Immature natural killer cell (primary cell): ENCODE results near the gene AGT. TPM values are rescaled to one million over a fixed set of nuclear protein-coding genes. Genes with fewer than 3 reads are reported as not detected.
"Not testable (repeated sequence)": the region's sequence is repeated elsewhere in the genome, so short reads cannot be mapped to it uniquely, and the experiment has no call there.

Experiments used
- DNase-seq, 3 donors: peaks; one replicate each; pipeline ENCODE4 v3.0.0; 2022; ENCODE audit warnings: mixed read lengths in 1 of 3
- H3K27ac Mint-ChIP-seq, 6 donors: one replicate each; pipeline ENCODE4 v1.8.0; 2020; ENCODE audit warnings: mixed read lengths in 6 of 6, mild to moderate bottlenecking in 5 of 6, inconsistent platforms in 4 of 6, moderate library complexity in 3 of 6
- H3K27me3 Mint-ChIP-seq, 3 donors: one replicate each; pipeline ENCODE4 v1.8.0; 2020 to 2021; ENCODE audit warnings: low read depth in 3 of 3, mild to moderate bottlenecking in 3 of 3, mixed read lengths in 3 of 3, moderate library complexity in 3 of 3, inconsistent platforms in 1 of 3
- H3K36me3 Mint-ChIP-seq, 3 donors: one replicate each; pipeline ENCODE4 v1.8.0; 2020; ENCODE audit warnings: mixed read lengths in 3 of 3, inconsistent platforms in 2 of 3, mild to moderate bottlenecking in 2 of 3
- H3K4me1 Mint-ChIP-seq, 2 donors: one replicate each; pipeline ENCODE4 v1.8.0; 2020; ENCODE audit warnings: inconsistent platforms in 2 of 2, mild to moderate bottlenecking in 2 of 2, mixed read lengths in 2 of 2, moderate library complexity in 1 of 2
- H3K4me3 Mint-ChIP-seq, 5 donors: one replicate each; pipeline ENCODE4 v1.8.0; 2020; ENCODE audit warnings: mild to moderate bottlenecking in 5 of 5, mixed read lengths in 5 of 5, inconsistent platforms in 3 of 5, moderate library complexity in 3 of 5
- H3K9me3 Mint-ChIP-seq, 6 donors: one replicate each; pipeline ENCODE4 v1.8.0; 2020; ENCODE audit warnings: mild to moderate bottlenecking in 6 of 6, mixed read lengths in 6 of 6, inconsistent platforms in 4 of 6, moderate library complexity in 3 of 6
- polyA plus RNA-seq, 3 donors: library from polyadenylated mRNA; unstranded; fragments of 300-500 nt; fragmentation: Illumina TruSeq; gene quantifications; one replicate each; pipeline ENCODE4 v1.2.3, GENCODE V29; 2021

Gene AGT
- polyA plus RNA-seq, 3 donors from 2014 or later, result not detected

GRCh38 chr1:230725256-230726012 lies 11.5 kb upstream of the AGT start:
- no peak for DNase-seq
- H3K27ac Mint-ChIP-seq, result no peak overlapping the region
- H3K4me3 Mint-ChIP-seq, result no peak overlapping the region
- H3K36me3 Mint-ChIP-seq, result peaks cover 0 to 5% (median 0%) of the 10 kb centered on the region in 3 donors
- peaks cover 2 to 3% (median 3%) of the 10 kb centered on the region in 3 donors for H3K27me3 Mint-ChIP-seq
- H3K4me1 Mint-ChIP-seq, result no peaks in the 10 kb centered on the region
- H3K9me3 Mint-ChIP-seq, result peaks cover 0 to 7% (median 0%) of the 10 kb centered on the region in 6 donors

GRCh38 chr1:230721849-230722522 lies 8.1 kb upstream of the AGT start:
- H3K4me1 Mint-ChIP-seq, H3K27ac Mint-ChIP-seq, H3K27me3 Mint-ChIP-seq, H3K36me3 Mint-ChIP-seq, H3K4me3 Mint-ChIP-seq, H3K9me3 Mint-ChIP-seq, DNase-seq: not testable (repeated sequence)

DNA sequence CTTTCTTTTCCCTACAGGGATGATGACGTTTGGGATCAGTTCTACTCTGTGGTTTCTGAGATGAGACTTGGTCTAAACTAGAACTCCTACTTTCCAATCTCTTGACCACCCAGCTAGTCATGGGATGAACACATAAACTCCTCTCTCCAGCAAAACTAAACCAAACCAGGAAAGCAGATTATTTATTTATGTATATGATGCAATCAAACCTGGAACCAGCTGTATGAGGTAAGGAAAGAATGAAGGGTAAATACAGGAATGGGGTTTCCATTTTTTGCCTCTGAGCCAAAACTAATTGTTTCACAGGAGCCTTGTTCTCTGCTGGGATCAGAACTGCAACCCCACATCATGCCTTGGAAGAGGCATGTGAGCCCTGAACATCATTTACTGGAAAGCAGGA lies 3.3 kb upstream of the AGT start:
- no peak overlapping the region for H3K4me3 Mint-ChIP-seq
- peaks cover 0 to 5% (median 0%) of the 10 kb centered on the region in 3 donors for H3K36me3 Mint-ChIP-seq
- DNase-seq, result no peak
- no peak overlapping the region for H3K27ac Mint-ChIP-seq
- peaks cover 0 to 6% (median 0%) of the 10 kb centered on the region in 6 donors for H3K9me3 Mint-ChIP-seq
- H3K4me1 Mint-ChIP-seq, result no peaks in the 10 kb centered on the region
- peaks cover 0 to 7% (median 7%) of the 10 kb centered on the region in 3 donors for H3K27me3 Mint-ChIP-seq

DNA sequence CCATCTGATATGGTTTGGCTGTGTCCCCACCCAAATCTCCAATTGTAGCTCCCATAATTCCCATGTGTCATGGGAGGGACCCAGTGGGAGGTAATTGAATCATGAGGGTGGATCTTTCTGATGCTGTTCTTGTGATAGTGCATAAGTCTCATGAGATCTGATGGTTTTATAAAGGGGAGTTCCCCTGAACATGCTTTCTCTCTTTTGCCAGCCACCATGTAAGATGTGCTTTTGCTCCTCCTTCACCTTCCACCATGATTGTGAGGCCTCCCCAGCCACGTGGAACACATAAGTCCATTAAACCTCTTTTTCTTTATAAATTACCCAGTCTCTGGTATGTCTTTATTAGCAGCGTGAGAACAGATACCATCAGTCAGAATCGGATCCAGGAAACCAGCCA lies 2.5 kb upstream of the AGT start:
- DNase-seq, H3K27me3 Mint-ChIP-seq, H3K36me3 Mint-ChIP-seq, H3K4me3 Mint-ChIP-seq, H3K4me1 Mint-ChIP-seq, H3K27ac Mint-ChIP-seq, H3K9me3 Mint-ChIP-seq: not testable (repeated sequence)

GRCh38 chr1:230715510-230715909 lies 1.6 kb upstream of the AGT start:
- H3K27ac Mint-ChIP-seq, result no peak overlapping the region
- peaks cover 0 to 2% (median 0%) of the 10 kb centered on the region in 6 donors for H3K9me3 Mint-ChIP-seq
- peaks cover 0 to 7% (median 4%) of the 10 kb centered on the region in 3 donors for H3K27me3 Mint-ChIP-seq

GRCh38 chr1:230713547-230713914 lies 391 bp downstream of the AGT start:
- peaks cover 2 to 7% (median 4%) of the 10 kb centered on the region in 3 donors for H3K27me3 Mint-ChIP-seq
- DNase-seq, result no peak
- H3K27ac Mint-ChIP-seq, result no peak overlapping the region
- no peak overlapping the region for H3K4me3 Mint-ChIP-seq
- no peaks in the 10 kb centered on the region for H3K36me3 Mint-ChIP-seq
- H3K4me1 Mint-ChIP-seq, result peaks cover 3 to 4% of the 10 kb centered on the region in 2 donors
- peaks cover 0 to 2% (median 0%) of the 10 kb centered on the region in 6 donors for H3K9me3 Mint-ChIP-seq

More at GRCh38 chr1:230715510-230715909, 1.6 kb upstream of the AGT start:
- Mint-ChIP-seq H3K4me3 (no peak overlapping the region), H3K4me1 (no peaks in the 10 kb centered on the region), H3K36me3 (no peaks in the 10 kb centered on the region)
- DNase-seq, result no peak

DNA sequence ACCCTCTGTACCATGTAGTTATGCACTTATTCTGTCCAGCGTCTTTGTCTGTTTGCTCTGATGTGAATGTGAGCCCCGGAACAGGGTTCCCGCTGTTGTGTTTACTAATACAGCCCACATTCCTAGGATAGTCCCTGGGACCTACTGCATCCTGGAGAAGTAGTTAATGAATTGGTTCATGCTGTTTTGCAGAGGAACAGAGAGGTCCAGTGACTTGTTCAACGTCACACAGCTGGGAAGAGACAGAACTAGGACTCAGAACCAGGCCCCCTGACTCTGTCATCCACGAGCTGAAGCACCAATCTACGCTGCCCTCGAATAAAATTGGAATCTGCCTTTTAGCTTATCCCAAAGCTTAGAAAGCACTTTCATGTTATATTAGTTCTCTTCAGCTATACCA lies 784 bp downstream of the AGT start:
- peaks cover 6 to 7% of the 10 kb centered on the region in 2 donors for H3K4me1 Mint-ChIP-seq
- H3K4me3 Mint-ChIP-seq, result no peak overlapping the region
- DNase-seq, result no peak
- no peaks in the 10 kb centered on the region for H3K9me3 Mint-ChIP-seq
- H3K27ac Mint-ChIP-seq, result no peak overlapping the region
- H3K36me3 Mint-ChIP-seq, result no peaks in the 10 kb centered on the region
- H3K27me3 Mint-ChIP-seq, result peaks cover 2 to 7% (median 4%) of the 10 kb centered on the region in 3 donors

DNA sequence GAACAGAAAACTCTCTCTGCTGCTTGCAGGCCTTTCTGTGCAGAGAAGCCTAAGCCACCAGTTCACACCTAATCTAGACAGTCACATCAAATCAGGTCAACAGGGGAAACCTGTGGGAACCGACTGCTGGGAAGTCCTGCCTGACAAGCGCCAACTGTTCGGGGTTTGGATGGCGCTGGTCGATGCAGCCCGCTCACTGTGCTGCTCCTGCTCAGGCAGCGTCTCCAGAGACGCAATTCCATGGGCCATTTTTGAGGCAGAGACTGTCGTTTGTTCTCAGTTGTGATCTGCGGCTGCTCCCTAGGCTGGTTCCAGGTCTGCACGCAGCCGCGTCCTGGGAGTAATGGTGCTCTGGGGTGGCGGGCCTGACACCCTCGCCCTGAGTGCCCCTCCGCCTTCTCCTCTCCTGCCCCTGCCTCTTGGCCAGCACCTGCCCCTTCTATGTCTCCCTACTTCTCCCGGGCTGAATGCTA lies 1.4 kb downstream of the AGT start:
- H3K9me3 Mint-ChIP-seq, result no peaks in the 10 kb centered on the region
- no peak overlapping the region for H3K4me3 Mint-ChIP-seq
- no peaks in the 10 kb centered on the region for H3K36me3 Mint-ChIP-seq
- H3K27me3 Mint-ChIP-seq, result peaks cover 2 to 5% (median 4%) of the 10 kb centered on the region in 3 donors
- no peak for DNase-seq
- H3K4me1 Mint-ChIP-seq, result peaks cover 12 to 13% of the 10 kb centered on the region in 2 donors
- no peak overlapping the region for H3K27ac Mint-ChIP-seq

GRCh38 chr1:230711245-230711644 lies 2.7 kb downstream of the AGT start:
- peaks cover 12 to 14% of the 10 kb centered on the region in 2 donors for H3K4me1 Mint-ChIP-seq
- no peak for DNase-seq
- no peaks in the 10 kb centered on the region for H3K36me3 Mint-ChIP-seq
- H3K9me3 Mint-ChIP-seq, result no peaks in the 10 kb centered on the region
- no peak overlapping the region for H3K27ac Mint-ChIP-seq
- no peak overlapping the region for H3K4me3 Mint-ChIP-seq
- H3K27me3 Mint-ChIP-seq, result peaks cover 2 to 5% (median 2%) of the 10 kb centered on the region in 3 donors

GRCh38 chr1:230710543-230710904 lies 3.4 kb downstream of the AGT start:
- Mint-ChIP-seq H3K4me3 (no peak overlapping the region), H3K4me1 (peaks cover 12 to 14% of the 10 kb centered on the region in 2 donors), H3K36me3 (no peaks in the 10 kb centered on the region), H3K9me3 (no peaks in the 10 kb centered on the region), H3K27me3 (peaks cover 2 to 6% (median 2%) of the 10 kb centered on the region in 3 donors), H3K27ac (no peak overlapping the region)
- no peak for DNase-seq

DNA sequence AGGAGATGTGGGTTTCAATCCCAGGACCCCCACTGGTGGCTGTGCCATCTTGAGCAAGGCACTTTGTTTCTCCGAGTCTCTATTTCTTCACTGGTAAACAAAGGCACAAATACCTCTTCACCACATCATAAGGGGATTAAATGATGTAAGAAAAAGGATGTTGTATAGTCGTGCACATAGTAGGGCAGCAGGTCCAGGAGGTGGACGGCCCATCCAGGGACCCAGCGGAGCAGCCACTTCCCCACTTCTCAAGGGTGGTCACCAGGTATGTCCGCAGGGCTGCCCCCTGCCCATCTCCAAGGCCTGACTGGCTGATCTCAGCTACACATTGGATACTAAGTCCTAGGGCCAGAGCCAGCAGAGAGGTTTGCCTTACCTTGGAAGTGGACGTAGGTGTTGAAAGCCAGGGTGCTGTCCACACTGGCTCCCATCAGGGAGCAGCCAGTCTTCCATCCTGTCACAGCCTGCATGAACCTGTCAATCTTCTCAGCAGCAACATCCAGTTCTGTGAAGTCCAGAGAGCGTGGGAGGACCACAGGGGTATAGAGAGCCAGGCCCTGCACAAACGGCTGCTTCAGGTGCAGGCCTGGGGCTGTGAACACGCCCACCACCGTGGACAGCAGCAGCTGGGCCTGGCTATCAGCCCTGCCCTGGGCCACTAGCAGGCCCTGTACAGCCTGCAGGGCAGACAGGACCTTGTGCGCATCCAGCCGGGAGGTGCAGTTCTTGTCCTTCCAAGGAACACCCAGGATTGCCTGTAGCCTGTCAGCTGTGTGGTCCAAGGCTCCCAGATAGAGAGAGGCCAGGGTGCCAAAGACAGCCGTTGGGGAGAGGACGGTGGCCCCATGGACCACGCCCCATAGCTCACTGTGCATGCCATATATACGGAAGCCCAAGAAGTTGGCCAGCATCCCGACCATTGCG lies 4.0 kb downstream of the AGT start:
- no peak for DNase-seq
- Mint-ChIP-seq H3K4me1 (peaks cover 12 to 14% of the 10 kb centered on the region in 2 donors), H3K27ac (no peak overlapping the region), H3K36me3 (no peaks in the 10 kb centered on the region), H3K4me3 (no peak overlapping the region), H3K27me3 (peaks cover 2 to 6% (median 2%) of the 10 kb centered on the region in 3 donors), H3K9me3 (no peaks in the 10 kb centered on the region)

GRCh38 chr1:230708631-230709580 lies 5.0 kb downstream of the AGT start:
- DNase-seq, result no peak
- no peak overlapping the region for H3K27ac Mint-ChIP-seq
- H3K4me1 Mint-ChIP-seq, result peaks cover 12 to 14% of the 10 kb centered on the region in 2 donors
- no peaks in the 10 kb centered on the region for H3K36me3 Mint-ChIP-seq
- no peak overlapping the region for H3K4me3 Mint-ChIP-seq
- H3K9me3 Mint-ChIP-seq, result no peaks in the 10 kb centered on the region
- H3K27me3 Mint-ChIP-seq, result peaks cover 2 to 6% (median 2%) of the 10 kb centered on the region in 3 donors
